Smooth muscle cell (in vitro differentiated cells): Measurements from ENCODE around the gene OR2D2. TPM values are rescaled to one million over a fixed set of nuclear protein-coding genes. Genes with fewer than 3 reads are reported as not detected.
"Not testable (repeated sequence)": the region's sequence is repeated elsewhere in the genome, so short reads cannot be mapped to it uniquely, and the experiment has no call there.

Experiments used
- DNase-seq: peaks from one replicate; lab custom pipeline; 2025; ENCODE audit not compliant: unreplicated experiment; lab: John Stamatoyannopoulos, UW
- H2AFZ ChIP-seq: fragments of 200-600 bp; sonication (generic); 2 replicates; pipeline ENCODE4 v1.6.0; 2016; ENCODE audit warnings: antibody characterized with exemption, low read depth, mild to moderate bottlenecking
- H3F3A ChIP-seq: fragments of 200-600 bp; sonication (generic); 2 replicates; pipeline ENCODE4 v1.6.0; 2017; ENCODE audit warnings: antibody characterized with exemption, low read depth
- H3K27ac ChIP-seq: fragments of 200-600 bp; sonication (generic); 2 replicates; pipeline ENCODE4 v1.5.1; 2016; ENCODE audit warnings: low read depth, mild to moderate bottlenecking
- H3K27me3 ChIP-seq: fragments of 200-600 bp; sonication (generic); 2 replicates; pipeline ENCODE4 v1.6.1; 2016; ENCODE audit warnings: low read depth, mild to moderate bottlenecking
- H3K36me3 ChIP-seq: fragments of 200-600 bp; sonication (generic); 2 replicates; pipeline ENCODE4 v1.5.1; 2016; ENCODE audit warnings: low read depth
- H3K4me1 ChIP-seq: fragments of 200-600 bp; sonication (generic); 2 replicates; pipeline ENCODE4 v1.5.1; 2016; ENCODE audit warnings: low read depth
- H3K4me2 ChIP-seq: fragments of 200-600 bp; sonication (generic); 2 replicates; pipeline ENCODE4 v1.6.0; 2016; ENCODE audit warnings: mild to moderate bottlenecking
- H3K4me3 ChIP-seq: fragments of 200-600 bp; sonication (generic); 2 replicates; pipeline ENCODE4 v1.5.1; 2016; ENCODE audit warnings: mild to moderate bottlenecking
- H3K79me2 ChIP-seq: fragments of 200-600 bp; sonication (generic); 2 replicates; pipeline ENCODE4 v1.6.0; 2016; ENCODE audit warnings: low read depth, mild to moderate bottlenecking
- H3K9ac ChIP-seq: fragments of 200-600 bp; sonication (generic); 2 replicates; pipeline ENCODE4 v1.6.0; 2016; ENCODE audit warnings: low read depth
- H3K9me3 ChIP-seq: fragments of 200-600 bp; sonication (generic); replicated peaks from 2 replicates; pipeline ENCODE4 v1.5.1; 2016; ENCODE audit warnings: low read depth
- H4K20me1 ChIP-seq: fragments of 200-600 bp; sonication (generic); 2 replicates; pipeline ENCODE4 v1.6.0; 2016; ENCODE audit warnings: low read depth
- WGBS: methylation state at CpG from one replicate; pipeline ENCODE4 v1.1.7; 2016; ENCODE audit warnings: low lambda C conversion rate; 5-methylcytosine and 5-hydroxymethylcytosine counted together
- polyA plus RNA-seq: library from polyadenylated mRNA; unstranded; fragments of >200 nt; fragmentation: Nextera tagmentation; extraction: Ambion mirVana; gene quantifications from 2 replicates; pipeline ENCODE4 v1.2.1, GENCODE V29; 2016
- total RNA-seq: library from RNA; depleted of rRNA; stranded (reverse); fragments of >200 nt; gene quantifications from 2 replicates; pipeline ENCODE4 v1.2.3, GENCODE V29; 2014
- TF ChIP-seq, protein P1 (sequence below): fragments of 200-600 bp; sonication (generic); IDR thresholded peaks from 2 replicates; pipeline ENCODE4 v1.5.1; 2017; ENCODE audit warnings: borderline replicate concordance, mild to moderate bottlenecking, antibody characterized with exemption; ENCODE audit not compliant: insufficient read depth, poor library complexity, severe bottlenecking

Gene OR2D2
- total and polyA plus RNA-seq, 2 experiments from 2014 or later, result 0.13 TPM; not detected in 1

DNA sequence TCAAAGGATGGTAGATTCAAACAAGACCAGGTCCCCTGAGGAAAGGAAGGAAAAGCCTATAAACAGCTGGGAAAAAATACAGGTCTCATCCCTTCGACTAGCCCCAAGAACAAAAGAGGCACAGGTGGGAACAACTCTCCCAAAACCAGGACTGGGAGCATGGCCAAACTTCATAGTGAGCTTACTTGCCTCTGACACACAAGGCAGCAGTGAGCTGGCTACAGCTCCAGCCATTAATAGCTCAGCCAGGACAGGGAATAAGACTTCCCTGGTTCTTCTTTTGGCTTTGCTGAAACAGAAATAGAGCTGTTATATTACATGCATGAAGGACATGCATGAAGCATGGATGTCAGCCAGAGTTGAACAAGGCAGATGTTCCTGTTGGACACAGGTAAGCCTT is 29.3 kb downstream of the OR2D2 start, which contains the start of gene OR10A2:
Gene OR10A2, plus strand, starts transcription at position 97 of the 400 bp plus-strand sequence. CDS start 6,698 bp downstream, outside the sequence.
- H3K9ac ChIP-seq, result no peak within 1 kb of the TSS
- H3K4me2 ChIP-seq, result no peak within 1 kb of the TSS
- no peaks in the 10 kb centered on the region for H4K20me1 ChIP-seq
- no peaks in the 10 kb centered on the region for H3K79me2 ChIP-seq
- WGBS, result 88% methylated on average over 1 of the region's 1 CpG
- H3K27ac ChIP-seq, result no peak within 1 kb of the TSS
- TF ChIP-seq, protein P1, sequence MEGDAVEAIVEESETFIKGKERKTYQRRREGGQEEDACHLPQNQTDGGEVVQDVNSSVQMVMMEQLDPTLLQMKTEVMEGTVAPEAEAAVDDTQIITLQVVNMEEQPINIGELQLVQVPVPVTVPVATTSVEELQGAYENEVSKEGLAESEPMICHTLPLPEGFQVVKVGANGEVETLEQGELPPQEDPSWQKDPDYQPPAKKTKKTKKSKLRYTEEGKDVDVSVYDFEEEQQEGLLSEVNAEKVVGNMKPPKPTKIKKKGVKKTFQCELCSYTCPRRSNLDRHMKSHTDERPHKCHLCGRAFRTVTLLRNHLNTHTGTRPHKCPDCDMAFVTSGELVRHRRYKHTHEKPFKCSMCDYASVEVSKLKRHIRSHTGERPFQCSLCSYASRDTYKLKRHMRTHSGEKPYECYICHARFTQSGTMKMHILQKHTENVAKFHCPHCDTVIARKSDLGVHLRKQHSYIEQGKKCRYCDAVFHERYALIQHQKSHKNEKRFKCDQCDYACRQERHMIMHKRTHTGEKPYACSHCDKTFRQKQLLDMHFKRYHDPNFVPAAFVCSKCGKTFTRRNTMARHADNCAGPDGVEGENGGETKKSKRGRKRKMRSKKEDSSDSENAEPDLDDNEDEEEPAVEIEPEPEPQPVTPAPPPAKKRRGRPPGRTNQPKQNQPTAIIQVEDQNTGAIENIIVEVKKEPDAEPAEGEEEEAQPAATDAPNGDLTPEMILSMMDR, result no peak
- no peak for DNase-seq
- no peaks in the 10 kb centered on the region for H3K9me3 ChIP-seq
- H3K27me3 ChIP-seq, result no peaks in the 10 kb centered on the region
- no peak within 1 kb of the TSS for H3K4me3 ChIP-seq
- no peaks in the 10 kb centered on the region for H3K4me1 ChIP-seq
- no peaks in the 10 kb centered on the region for H3K36me3 ChIP-seq
- no peaks in the 10 kb centered on the region for H3F3A ChIP-seq
- no peak within 1 kb of the TSS for H2AFZ ChIP-seq

DNA sequence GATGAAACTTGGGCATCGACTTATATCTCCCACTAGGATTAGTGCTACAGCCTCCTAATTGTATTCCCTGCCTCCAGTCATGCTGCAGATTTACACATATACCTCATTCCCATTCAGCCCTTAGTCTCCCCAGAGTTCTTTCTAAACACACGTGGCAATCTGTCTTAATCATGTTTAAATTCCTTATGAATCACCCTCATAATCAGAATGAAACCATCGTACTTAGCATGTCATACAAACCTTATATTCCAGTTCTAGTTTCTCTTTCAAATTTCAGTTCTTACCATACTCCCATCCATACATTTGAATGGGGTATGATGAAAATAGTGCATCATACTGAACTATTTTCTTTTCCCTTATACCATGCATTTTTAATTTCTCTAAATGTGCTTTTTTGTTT is 35.4 kb downstream of the OR2D2 start:
- Histone ChIP-seq H3K36me3 (no peaks in the 10 kb centered on the region), H2AFZ (no peak overlapping the region), H3K9me3 (no peaks in the 10 kb centered on the region), H3F3A (no peaks in the 10 kb centered on the region), H3K4me3 (no peak overlapping the region), H4K20me1 (no peaks in the 10 kb centered on the region), H3K79me2 (no peaks in the 10 kb centered on the region), H3K9ac (no peak overlapping the region), H3K27ac (no peak overlapping the region), H3K4me1 (no peaks in the 10 kb centered on the region), H3K27me3 (no peaks in the 10 kb centered on the region), H3K4me2 (no peak overlapping the region)
- WGBS, result 41% methylated on average over 3 of the region's 3 CpGs
- DNase-seq, result no peak
- TF ChIP-seq, protein P1, result no peak

DNA sequence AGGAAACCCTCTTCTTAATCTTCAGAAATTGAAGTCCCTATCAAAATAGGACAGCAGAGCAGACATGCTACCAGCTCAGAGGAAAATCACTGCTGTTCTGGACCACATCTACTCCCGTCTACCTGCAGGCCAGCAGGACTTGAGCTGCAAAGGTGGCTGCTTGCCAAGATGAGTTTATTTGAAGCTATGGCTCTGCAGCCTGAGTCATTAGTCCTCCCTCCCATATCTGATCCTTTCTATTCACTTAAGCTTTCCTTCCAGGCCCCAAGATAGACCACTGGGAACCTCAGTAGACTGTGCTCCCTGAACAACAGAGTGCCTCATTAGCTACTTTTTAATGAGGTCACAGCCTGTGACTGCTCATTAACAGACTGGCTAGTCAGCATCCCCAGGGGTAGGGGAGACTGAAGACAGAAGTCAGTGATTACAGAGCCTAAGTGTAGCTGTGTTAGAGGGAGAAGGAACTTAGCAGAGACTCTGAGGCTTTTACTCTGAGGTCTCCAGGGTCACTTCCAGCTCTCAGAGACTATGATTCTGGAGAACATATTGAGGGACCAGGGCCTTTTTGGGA is 36.2 kb downstream of the OR2D2 start:
- no peaks in the 10 kb centered on the region for H3K27me3 ChIP-seq
- WGBS, result 65% methylated on average over 1 of the region's 1 CpG
- no peak overlapping the region for H3K27ac ChIP-seq
- H3K9me3 ChIP-seq, result no peaks in the 10 kb centered on the region
- no peak overlapping the region for H3K4me2 ChIP-seq
- TF ChIP-seq, protein P1, result no peak
- H2AFZ ChIP-seq, result no peak overlapping the region
- DNase-seq, result no peak
- no peaks in the 10 kb centered on the region for H3K36me3 ChIP-seq
- H3K4me1 ChIP-seq, result no peaks in the 10 kb centered on the region
- H3F3A ChIP-seq, result no peaks in the 10 kb centered on the region
- H3K4me3 ChIP-seq, result no peak overlapping the region
- no peaks in the 10 kb centered on the region for H3K79me2 ChIP-seq
- H4K20me1 ChIP-seq, result no peaks in the 10 kb centered on the region
- H3K9ac ChIP-seq, result no peak overlapping the region

DNA sequence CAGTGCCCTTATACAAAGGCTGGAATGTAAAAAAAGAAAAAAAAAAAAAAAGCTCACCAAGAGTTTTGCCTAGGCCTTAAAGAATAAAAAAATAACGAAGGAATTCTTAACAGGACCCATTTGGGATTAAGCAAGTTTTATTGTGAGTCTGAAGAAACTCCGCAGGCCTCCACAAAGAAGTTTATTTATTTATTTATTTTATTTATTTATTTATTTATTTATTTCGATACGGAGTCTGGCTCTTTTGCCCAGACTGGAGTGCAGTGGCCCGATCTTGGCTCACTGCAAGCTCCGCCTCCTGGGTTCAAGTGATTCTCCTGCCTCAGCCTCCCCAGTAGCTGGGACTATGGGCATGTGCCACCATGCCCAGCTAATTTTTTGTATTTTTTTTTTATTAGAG is 37.5 kb downstream of the OR2D2 start:
- not testable (repeated sequence) for H3K27ac ChIP-seq, H3K4me2 ChIP-seq, H2AFZ ChIP-seq, H3K36me3 ChIP-seq, H3K79me2 ChIP-seq, H3K27me3 ChIP-seq, H3K9ac ChIP-seq, H4K20me1 ChIP-seq, H3F3A ChIP-seq, H3K4me1 ChIP-seq, H3K9me3 ChIP-seq, H3K4me3 ChIP-seq, DNase-seq
- 87% methylated on average over 6 of the region's 6 CpGs for WGBS
